ENCODE measurements around the gene NEGR1. TPM values are rescaled to one million over a fixed set of nuclear protein-coding genes. Genes with fewer than 3 reads are reported as not detected.
"Not testable (repeated sequence)": the region's sequence is repeated elsewhere in the genome, so short reads cannot be mapped to it uniquely, and the experiment has no call there.

The NEGR1 gene
- total and polyA plus RNA-seq, 11 donors, result 1.7 to 11.3 (median 6.8) TPM

DNA sequence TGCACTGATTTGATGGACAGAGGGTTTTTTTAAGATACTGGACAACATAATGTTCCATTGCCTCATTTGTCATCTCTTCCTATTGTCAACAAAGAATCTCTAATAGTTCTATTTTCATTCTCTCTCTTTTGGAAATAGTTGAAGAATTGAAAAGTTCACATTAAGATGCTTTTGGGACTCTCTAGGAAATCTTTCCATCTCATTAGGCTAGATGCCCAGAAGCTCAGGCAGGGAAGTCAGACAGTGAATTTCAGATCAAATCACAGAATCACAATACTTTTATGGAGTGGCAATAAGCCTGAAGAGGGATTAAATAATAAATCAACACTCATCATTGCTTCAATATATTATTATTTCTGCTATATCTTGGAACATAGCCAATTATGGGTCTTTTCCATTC is 29.2 kb downstream of the NEGR1 start:
- H3K27me3 ChIP-seq, result no peaks in the 10 kb centered on the region

DNA sequence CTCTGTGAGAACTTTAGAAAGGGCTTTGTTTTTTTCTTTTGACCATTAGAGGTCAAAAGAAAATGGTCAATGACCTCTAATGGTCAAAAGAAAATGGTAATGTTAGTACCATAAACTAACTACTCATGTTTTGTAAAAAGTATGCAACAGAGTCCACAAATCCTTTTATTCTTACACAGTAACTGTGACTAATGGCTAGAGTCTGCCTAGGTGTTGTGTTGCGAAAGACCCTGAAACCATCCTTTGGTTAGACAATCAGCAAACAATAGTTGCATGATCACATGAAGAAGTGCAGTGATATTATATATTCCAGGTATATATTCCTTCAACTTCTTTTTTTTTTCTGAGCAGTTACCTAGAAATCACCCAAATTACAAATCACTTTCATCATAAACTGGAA is 40.9 kb downstream of the NEGR1 start:
- Histone ChIP-seq H3K36me3 (no peaks in the 10 kb centered on the region), H3K27me3 (no peaks in the 10 kb centered on the region), H3K4me3 (no peak overlapping the region), H3K9me3 (no peaks in the 10 kb centered on the region), H3K4me1 (no peaks in the 10 kb centered on the region), H3K27ac (no peak overlapping the region)
- ATAC-seq (no peak), DNase-seq (no peak)
- intact Hi-C loops (cut with DNase I), result no loop called here
- TF ChIP-seq, protein P1, sequence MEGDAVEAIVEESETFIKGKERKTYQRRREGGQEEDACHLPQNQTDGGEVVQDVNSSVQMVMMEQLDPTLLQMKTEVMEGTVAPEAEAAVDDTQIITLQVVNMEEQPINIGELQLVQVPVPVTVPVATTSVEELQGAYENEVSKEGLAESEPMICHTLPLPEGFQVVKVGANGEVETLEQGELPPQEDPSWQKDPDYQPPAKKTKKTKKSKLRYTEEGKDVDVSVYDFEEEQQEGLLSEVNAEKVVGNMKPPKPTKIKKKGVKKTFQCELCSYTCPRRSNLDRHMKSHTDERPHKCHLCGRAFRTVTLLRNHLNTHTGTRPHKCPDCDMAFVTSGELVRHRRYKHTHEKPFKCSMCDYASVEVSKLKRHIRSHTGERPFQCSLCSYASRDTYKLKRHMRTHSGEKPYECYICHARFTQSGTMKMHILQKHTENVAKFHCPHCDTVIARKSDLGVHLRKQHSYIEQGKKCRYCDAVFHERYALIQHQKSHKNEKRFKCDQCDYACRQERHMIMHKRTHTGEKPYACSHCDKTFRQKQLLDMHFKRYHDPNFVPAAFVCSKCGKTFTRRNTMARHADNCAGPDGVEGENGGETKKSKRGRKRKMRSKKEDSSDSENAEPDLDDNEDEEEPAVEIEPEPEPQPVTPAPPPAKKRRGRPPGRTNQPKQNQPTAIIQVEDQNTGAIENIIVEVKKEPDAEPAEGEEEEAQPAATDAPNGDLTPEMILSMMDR (IDR thresholded peaks at IDR 0.05), result no peak
- no peak for TF ChIP-seq POLR2A (IDR thresholded peaks at IDR 0.05)
- 88 to 100% (median 96%) methylated on average over 1 of the region's 1 CpG for WGBS, 4 donors

More for the DNA sequence above, 29.2 kb downstream of the NEGR1 start:
- Histone ChIP-seq H3K27ac (no peak overlapping the region), H3K4me1 (no peaks in the 10 kb centered on the region), H3K9me3 (no peaks in the 10 kb centered on the region), H3K4me3 (no peak overlapping the region), H3K36me3 (no peaks in the 10 kb centered on the region)
- DNase-seq (no peak), ATAC-seq (no peak)
- TF ChIP-seq, protein P1 (IDR thresholded peaks at IDR 0.05), result no peak
- TF ChIP-seq POLR2A (IDR thresholded peaks at IDR 0.05), result no peak
- intact Hi-C loops (cut with DNase I), result no loop called here

DNA sequence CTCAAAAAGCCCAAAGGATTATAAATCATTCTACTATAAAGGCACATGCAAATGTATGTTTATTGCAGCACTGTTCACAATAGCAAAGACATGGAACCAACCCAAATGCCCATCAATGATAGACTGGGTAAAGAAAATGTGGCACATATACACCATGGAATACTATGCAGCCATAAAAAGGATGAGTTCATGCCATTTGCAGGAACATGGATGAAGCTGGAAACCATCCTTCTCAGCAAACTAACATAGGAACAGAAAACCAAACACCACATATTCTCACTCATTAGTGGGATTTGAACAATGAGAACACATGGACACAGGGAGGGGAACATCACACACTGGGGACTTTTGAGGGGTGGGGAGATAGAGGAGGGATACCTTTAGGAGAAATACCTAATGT is 46.4 kb downstream of the NEGR1 start:
- H3K27ac ChIP-seq; H3K27me3 ChIP-seq; H3K4me1 ChIP-seq; ATAC-seq; intact Hi-C loops (cut with DNase I); DNase-seq; H3K4me3 ChIP-seq; H3K36me3 ChIP-seq: not testable (repeated sequence)
- peaks cover 0 to 11% (median 0%) of the 10 kb centered on the region in 12 donors for H3K9me3 ChIP-seq

DNA sequence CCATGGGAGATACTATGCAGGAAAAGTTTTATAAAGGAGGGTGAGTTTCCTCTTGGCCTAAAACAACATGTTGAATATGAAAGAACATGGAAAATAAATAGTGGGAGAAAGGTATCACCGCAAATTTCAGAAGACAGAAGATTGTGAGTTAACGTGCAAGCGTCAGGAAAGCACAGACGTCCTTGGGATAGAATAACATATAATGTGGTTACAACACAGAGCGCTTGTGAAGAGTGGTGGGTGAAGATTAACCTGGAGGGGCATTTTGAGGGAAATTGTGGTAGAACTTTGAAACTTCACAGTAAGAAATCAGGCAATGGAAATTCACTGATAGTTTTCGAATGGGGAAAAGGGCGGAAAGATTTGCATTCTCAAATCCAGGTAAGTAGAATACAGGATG is 47.3 kb downstream of the NEGR1 start:
- ATAC-seq (no peak), DNase-seq (no peak)
- no peak for TF ChIP-seq POLR2A (IDR thresholded peaks at IDR 0.05)
- TF ChIP-seq, protein P1 (IDR thresholded peaks at IDR 0.05), result no peak
- Histone ChIP-seq H3K27me3 (no peaks in the 10 kb centered on the region), H3K4me1 (no peaks in the 10 kb centered on the region), H3K27ac (no peak overlapping the region), H3K9me3 (peaks cover 0 to 11% (median 0%) of the 10 kb centered on the region in 12 donors), H3K36me3 (no peaks in the 10 kb centered on the region), H3K4me3 (no peak overlapping the region)
- intact Hi-C loops (cut with DNase I), result no loop called here
- 82 to 92% (median 88%) methylated on average over 7 of the region's 7 CpGs for WGBS, 4 donors

DNA sequence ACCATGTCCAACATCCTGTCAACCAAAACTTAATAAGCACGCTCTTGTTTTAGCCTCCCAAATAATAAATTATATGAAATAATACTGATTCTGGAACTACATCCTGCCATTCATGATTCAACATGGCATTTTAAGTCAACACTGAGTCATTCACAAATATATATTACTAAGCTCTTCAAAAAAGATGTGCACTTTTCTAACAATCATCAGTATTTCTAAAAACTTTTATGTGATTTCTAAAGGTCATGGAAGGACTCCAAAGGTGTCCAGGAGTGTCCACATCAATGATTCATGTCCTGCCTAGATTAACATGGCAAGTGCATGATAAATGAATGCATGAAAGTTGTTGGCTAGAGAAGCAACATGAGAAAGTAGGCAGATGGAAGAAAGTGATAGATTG is 51.6 kb downstream of the NEGR1 start:
- H3K9me3 ChIP-seq, result peaks cover 0 to 7% (median 0%) of the 10 kb centered on the region in 12 donors
- H3K27ac ChIP-seq, result no peak overlapping the region
- ATAC-seq (no peak), DNase-seq (no peak)
- H3K27me3 ChIP-seq, result no peaks in the 10 kb centered on the region
- H3K4me1 ChIP-seq, result no peaks in the 10 kb centered on the region
- TF ChIP-seq, protein P1 (IDR thresholded peaks at IDR 0.05), result no peak
- TF ChIP-seq POLR2A (IDR thresholded peaks at IDR 0.05), result no peak
- 78 to 90% (median 84%) methylated on average over 1 of the region's 1 CpG for WGBS, 4 donors
- no peaks in the 10 kb centered on the region for H3K36me3 ChIP-seq
- H3K4me3 ChIP-seq, result no peak overlapping the region
- intact Hi-C loops (cut with DNase I), result no loop called here

Measured in heart left ventricle (tissue), 16 donors.